Myocyte (in vitro differentiated cells): Measurements from ENCODE around the gene GRIK4. TPM values are rescaled to one million over a fixed set of nuclear protein-coding genes. Genes with fewer than 3 reads are reported as not detected.

Experiments
- DNase-seq: peaks from one replicate; pipeline ENCODE4 v3.0.0-alpha.2; 2012; ENCODE audit warnings: low read depth
- total RNA-seq: library from RNA; depleted of rRNA; stranded (reverse); fragments of >200 nt; gene quantifications from 2 replicates; pipeline ENCODE4 v1.2.3, GENCODE V29; 2014

Gene GRIK4
- total RNA-seq, 1 donor from 2014 or later = 0.27 TPM

DNA sequence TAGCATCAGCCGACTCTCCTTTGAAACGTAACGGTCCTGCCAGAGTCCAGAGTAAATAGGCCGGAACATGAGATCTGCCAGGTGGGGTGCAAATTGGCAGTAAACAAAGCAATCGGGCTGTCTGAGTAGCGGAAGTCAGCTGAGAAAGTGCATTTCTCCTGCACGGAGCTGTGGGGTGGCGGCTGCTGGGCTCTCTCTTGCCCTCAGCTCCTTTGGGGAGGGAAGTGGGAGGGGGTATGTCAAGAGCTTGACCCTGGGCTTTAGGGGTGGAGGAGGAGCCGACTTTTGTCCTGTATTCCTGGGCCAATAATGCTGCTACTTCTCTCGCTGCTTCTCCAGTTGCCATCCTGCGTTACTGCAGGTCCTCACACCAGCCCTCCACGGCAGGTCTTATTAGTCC lies 11.6 kb downstream of the GRIK4 start:
- no peak for DNase-seq

DNA sequence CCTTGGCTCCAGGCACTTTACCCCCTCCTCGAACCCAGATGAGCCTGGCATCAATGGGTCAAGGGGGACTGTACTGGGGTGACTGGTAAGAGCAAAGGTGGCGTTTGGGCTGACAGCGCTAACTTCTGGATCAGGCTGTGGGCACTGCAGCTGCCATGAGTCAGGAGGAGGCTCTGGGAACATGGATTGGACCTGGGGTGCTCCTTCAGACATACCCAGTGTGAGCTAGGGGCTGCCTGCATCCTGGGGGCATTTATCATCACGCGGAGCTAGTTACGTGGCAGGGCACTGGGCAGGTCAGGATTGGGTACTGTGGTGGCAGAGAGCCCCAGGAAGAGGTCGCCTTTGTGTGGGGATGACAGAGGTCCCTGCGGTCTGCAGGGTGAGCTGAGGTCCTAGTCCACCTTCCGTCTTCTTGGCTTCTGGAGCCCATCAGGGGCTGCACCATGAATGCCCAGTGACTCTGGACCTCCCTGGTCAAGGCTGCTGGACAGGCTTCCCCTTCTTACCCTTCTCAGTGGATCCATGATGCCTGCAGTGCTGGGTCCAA lies 13.1 kb downstream of the GRIK4 start:
- no peak for DNase-seq

DNA sequence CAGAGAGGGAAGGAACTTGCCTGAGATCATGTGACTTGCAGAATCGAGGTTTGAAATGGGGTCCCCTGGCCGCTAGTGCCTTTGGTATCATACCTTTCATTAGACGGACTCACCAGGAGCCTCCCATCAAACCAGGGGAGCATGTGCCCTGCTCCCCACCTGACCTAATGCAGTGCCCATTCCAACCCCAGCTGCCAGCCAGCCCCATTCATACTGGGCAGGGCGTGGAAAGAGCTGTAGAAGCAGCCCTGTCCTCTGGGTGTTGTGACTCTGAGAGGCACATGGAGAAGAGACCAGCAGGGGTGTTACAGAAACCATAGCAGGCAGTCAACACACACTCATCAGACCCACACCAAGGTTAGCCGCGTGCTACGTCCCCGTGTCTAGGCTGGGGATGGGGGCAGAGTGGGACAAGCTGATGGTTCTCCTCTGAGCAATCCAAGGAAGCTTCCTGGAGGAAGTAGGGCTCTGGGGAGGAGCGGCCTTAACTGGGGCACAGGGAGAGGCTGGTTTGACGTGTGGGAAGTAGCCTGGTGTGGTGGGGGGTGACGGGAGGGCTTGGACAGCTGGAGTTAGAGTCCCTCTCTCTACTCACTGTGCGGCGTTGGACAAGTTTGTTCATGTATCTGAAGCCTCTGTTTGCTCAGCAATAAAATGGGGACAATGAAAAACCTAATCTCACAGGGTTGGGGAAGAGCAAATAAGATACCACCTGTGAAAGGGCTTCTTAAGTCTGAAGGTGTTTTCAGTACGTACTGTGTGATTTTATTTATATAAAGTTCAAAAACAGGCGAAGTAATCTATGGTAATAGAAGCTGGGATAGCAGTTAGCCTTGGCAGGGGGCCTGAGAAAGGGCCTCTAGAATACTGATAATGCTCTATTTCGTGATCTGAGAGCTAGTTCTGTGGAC lies 14.0 kb downstream of the GRIK4 start:
- DNase-seq = no peak

DNA sequence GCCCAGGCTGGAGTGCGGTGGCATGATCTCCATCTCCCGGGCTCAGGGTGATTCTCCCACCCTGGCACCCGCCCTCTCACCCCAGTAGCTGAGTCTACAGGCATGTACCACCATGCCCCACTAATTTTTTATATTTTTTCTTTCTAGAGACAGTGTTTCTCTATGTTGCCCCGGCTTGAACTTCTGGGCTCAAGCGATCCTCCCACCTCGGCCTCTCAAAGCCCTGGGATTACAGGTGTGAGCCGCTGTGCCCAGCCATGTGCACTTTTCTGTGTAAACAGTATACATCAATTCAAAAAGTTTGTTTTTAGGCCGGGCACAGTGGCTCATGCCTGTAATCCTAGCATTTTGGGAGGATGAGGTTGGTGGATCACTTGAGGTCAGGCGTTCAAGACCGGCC lies 14.7 kb downstream of the GRIK4 start:
- no peak for DNase-seq

DNA sequence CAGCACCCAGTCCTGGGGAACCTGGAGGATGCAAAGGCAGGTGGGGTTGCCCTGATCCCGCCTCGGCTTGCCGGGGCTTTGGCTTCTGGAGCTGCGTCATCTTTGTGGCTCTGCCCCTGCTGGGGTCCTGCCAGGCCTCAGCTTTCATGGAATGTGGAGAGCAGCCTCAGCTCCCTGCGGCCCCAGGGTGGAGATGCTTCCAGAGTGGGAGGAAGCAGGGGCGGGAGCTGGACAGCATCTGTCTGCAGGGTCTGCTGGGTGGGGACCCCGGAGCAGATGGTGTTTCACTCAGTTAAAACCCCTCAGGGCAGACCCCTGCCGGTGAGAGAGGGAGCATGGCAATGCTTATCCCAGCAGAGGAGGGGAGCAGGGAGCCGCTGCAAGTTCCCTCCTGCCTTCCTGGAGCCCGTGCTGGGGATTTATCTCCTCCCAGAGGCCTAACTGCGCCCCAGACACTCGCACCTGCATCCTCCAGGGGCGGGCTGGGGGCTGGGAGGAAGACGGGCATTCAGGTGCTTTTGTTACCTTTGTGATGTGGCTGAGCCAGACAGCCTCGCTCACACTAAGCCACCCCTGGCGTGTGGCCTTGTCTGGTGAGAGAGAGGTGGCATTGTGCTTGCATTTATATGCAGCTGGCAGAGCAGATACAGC lies 15.7 kb downstream of the GRIK4 start:
- peak; percentile 56 for DNase-seq

DNA sequence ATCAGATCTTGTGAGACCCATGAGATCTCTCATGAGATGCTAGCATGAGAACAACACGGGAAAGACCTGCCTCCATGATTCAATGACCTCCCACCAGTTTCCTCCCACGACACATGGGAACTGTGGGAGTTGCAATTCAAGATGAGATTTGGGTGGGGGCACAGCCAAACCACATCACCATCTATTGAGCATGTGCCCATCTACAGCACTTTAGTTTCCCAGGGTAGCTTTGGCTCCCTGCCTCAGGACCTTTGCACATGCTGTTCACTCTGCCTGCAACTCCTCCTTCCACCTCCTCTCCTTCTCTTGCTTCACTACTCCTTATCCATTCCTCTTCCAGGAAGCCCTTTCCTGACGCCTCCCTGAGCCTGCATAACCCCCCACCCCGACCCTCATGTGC lies 17.2 kb downstream of the GRIK4 start:
- no peak for DNase-seq

DNA sequence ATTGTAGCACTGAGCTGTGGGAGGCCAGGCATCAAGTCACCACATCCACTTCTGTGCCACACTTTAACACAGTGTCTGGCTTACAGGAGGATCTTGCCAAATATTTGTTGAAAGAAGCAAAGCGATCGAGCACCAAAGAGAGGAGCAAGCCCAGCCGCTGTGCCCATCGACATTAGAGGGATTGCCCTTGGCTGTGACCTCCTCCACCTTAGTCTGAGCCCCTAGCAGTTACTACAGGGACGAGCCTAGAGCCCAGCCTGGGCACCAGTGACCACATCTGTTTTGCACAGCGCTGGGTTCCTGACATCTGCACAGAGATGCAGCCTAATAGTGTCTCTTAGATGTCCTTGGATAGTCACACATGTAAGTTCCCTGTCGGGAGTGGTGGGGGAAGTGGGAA lies 17.7 kb downstream of the GRIK4 start:
- DNase-seq = no peak

DNA sequence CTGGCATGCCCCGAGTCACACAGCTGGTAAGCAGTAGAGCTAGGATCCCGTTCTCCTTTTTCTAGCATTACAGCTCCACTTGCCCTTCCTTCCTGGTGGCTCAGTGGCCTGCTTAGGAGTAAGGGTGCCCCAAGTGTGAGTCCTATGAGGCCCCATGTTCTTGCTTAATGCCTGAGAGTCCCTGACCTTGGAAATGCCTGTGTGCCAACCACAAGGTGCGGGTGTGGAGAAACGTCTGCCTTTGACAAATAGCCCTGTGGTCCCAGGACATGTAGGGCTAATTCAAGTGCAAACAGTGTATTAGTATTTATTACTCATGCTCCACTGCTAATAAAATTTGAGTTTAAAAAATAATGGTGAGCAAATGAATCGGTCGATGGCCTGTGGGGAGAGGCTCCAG lies 18.4 kb downstream of the GRIK4 start:
- no peak for DNase-seq

DNA sequence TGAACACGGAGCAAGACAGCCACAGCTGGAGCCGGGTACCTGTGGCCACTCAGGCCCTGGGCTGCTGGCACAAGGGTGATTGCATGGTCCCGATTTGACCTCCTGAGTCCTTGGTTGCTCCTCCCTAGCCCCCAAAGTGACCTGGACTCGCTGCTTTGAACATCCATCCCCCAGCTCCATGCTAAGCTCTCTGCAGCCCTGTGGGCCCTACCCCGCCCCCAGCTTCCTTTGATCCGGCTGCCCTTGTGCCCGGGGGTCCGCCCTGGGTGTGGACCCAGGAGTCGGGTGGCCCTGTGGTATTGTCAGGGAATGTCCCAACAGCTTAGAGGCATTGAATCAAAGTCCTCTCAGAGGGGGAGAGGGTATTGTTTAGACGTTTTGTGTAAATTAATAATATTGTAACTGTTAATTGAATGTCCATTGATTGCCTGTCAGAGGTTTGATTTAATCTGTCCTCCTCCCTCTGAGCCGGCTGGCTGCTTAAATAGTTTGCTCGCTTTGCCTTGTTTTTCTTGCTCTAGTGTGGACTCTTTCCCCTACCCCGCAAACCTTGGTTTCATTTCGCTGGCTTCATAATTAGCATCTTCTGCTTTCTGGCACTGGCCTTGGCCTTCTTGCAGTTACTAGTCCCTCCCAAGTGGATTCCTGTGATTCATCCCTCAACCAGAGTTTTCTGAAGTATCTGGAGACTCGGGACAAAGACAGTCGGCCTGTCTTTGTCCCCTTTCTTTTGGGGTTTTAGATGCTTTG lies 20.7 kb downstream of the GRIK4 start:
- no peak for DNase-seq

DNA sequence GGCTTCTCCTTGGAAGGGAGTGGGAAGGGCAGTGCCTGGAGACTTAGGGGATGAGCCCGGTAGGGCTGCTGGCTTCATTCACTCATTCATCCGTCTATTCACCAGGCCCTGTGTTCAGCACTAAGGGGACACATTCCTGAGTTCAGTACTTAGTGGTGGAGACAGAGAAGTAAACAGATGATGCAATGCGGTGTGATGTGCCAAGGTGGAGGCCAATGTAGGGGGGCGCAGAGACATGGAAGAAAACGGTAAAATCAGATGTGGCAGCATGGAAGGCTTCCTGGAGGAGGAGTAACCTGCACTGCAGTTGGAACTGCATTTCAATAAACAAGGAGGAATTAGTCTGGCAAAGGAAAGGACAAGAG lies 21.3 kb downstream of the GRIK4 start:
- no peak for DNase-seq

DNA sequence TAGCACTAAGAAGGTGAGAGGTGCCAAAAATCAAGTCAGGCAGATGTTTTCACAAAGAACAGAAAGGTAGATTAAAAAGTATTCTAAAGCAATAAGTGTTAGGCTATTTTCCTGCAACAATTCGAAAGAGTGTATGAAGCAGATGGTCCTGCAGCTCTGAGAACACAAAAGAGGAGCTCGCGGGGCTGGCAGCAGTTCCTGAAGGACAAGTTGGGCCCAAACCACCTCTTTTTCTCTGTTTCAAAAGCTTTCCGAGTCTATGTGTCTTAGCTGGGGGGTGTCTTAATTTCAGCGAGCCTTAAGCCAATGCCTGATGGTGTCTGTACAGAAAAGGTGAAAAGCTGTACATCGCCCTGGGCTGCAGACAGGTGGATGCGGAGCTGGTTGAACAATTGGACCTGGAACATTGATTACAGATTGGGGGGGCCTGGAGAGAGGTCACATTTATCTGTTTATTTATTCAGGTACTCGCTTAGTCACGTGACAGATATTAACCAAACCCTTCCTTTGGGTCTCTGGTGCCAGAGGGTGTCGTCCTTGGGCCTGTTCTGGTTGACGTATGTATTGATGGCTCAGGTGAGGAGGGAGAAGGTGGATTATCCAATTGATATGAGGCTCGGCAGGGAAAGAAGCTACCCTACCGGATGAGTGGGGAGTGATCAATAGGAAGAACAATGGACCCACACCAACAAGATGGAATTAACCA lies 24.7 kb downstream of the GRIK4 start:
- no peak for DNase-seq

DNA sequence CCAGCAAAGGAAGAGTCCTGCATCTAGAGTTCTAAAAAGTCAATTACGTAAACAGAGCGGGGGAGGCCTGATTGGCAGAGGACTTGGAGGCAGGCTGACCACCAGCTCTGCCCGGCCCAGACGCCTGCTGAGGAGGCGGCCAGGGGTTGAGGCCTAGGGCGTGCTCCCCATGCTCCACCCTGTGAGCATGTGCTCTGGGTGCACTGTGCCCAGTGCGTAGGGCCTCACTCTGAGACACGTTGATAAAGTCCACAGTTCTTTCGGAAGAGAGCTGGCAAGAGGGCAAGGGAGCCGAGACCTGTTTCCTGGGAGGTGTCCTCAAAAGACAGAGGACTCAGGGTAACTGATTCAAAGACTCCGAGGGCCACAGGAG lies 25.2 kb downstream of the GRIK4 start:
- no peak for DNase-seq

DNA sequence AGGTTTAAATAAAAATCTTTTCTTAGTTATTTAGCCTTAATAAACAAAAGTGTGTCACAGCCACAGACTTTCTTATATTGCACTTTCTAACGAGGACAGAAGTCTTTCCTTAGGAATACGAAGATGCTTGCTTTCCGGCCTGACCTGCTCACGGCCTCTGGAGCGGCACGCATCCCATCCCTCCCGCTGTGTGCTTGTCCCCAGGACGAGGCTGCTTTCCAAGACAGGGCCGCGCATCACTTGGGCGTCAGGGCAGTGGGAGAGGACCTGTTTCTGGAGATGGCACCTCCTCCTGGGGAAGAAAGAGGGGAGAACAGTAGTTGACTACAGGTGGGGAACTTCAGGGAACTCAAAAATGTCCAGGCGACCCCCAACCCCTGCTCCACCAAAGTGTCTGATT lies 26.4 kb downstream of the GRIK4 start:
- no peak for DNase-seq

DNA sequence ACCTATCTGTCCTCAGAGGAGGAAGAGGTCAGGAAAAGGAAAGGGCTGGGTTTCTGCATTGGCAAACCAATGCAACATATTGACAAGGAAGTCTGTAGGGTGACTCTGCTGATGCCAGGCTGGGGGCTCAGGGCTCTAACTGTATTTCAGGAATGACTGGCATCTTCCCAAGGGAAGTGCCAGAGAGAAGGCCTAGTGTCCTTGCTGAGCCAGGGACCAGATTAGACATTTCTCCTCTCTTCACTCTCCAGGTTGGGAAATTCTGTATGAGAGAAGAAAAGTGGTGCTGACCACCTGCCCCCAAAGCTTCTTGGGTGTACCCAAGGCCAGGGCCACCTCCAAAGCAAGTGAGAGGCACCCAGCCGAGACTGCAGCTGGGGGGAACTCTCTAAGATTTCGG lies 27.2 kb downstream of the GRIK4 start:
- DNase-seq = no peak

DNA sequence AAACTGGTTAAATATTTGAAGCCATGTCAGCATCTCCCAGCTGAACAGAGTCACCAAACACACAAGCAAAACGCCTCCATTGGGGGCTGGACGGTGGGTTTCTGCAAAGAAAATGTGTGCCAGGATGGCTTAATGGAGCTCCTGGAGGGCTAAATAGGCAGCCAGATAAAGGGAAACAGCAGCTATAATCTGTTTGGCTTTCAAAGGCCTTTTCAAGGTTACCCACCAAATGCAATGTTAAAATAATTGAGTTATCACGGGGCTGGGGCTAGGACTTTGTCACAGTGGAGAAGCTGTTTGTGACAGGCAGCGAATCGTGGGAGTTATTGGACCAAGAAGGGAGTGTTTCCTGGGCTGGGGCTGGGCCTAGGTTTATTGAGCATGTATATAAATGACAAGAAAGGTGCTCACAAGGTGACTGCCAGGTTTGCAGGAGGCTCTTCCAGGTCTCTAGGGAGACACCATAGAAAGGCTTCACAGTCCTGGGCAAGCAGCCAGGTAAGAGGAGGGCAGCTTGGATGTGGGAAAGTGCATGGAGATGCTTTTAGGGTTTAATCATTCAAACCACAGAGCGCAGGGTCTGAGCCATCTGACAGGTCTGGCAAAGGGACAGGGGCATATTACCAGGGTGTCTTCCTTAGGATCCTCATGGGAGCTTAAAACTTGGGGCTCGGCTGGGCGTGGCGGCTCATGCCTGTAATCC lies 28.3 kb downstream of the GRIK4 start:
- peak; percentile 88 for DNase-seq

DNA sequence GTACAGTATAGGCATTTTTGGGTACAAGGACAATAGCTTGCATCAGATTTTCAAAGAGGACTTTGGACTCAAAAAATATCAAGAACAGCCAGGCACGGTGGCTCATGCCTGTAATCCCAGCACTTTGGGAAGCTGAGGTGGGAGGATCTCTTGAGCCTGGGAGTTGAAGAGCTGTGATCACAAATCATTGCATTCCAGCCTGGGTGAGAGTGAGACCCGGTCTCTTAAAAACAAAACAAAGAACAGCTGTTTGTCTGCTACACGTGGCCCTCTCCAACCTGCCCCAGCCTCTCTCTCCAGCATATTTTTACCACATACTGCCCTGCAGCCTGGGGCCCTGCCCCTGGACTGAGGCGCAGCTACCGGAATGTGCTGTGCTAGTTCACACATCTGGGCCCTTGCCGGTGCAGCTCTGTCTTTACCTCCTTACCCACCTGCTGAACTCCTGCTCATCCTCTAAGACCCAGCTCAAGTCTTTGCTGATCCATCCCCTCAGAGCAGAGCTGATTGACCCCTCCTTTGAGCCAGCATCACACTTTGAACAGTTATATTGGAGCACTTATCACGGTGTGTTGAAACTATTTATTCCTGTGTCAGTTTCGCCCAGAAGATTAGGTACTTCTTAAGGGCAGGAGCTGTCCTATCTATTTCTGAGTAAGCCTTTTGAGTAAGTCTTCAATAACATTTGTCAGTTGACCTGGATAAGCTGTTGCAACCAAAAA lies 29.4 kb downstream of the GRIK4 start:
- DNase-seq = peak; percentile 72

DNA sequence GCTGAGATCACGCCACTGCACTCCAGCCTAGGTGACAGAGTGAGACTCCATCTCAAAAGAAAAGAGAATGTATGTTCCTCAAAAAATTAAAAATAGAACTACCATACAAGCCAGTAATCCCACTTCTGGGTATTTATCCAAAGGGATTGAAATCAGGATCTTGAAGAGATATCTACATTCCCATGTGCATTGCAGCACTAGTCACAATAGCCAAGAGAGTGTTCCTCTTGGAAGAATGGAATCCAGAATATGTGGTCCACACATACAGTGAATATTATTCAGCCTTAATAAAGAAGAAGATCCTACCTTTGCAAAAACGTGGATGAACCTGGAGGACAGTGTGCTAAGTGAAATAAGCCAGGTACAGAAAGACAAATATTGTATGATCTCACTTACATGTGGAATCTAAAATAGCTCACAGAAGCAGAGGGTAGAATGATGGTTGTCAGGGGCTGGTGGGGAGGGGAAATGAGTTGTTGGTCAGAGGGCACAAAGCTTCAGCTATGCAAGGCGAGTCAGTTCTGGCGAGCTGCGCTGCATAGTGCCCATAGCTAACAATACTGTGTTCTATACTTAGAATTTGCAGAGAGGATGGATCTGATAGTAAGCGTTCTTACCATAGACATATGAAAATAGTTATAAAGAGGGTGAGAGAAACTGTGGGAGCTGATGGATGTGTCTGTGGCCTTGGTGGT lies 32.1 kb downstream of the GRIK4 start:
- peak; percentile 40 for DNase-seq

DNA sequence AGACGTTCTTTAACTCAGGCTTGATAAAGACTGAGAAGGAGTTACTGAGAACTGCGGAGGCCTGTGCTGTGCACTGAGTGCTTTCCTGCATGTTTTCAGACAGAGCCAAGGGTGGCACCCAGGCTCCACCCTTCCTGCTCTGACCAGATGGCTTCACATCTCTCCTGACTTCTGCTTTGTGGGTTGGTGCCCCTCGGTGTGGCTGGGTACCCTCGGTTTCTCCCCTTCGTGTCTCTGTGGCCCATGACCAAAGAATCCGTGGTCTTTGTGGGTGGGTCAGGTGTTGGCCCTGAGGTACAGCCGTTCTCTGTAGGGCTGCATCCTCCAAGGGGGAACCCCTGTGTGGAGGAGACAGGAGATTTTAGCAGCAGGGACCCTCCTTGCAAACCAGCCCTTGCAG lies 34.3 kb downstream of the GRIK4 start:
- no peak for DNase-seq
